Stimulated activated CD8-positive, alpha-beta memory T cell treated with anti-CD3 and anti-CD28 coated beads, Interleukin-12 subunit alpha, Interleukin-12 subunit beta, amount 100 ng/mL, for 24 hours (primary cell): ENCODE data around the gene E2F1.

Source experiments
- DNase-seq: peaks from one replicate; pipeline ENCODE4 v3.0.0-alpha.2; 2020; ENCODE audit errors: extremely low read depth

E2F1 gene

GRCh38 chr20:33687370-33687915 is 1.3 kb upstream of the E2F1 start:
- DNase-seq, result no peak

- DNase-seq, result no peak
Measured at GRCh38 chr20:33686984-33687366, 790 bp upstream of the E2F1 start.

GRCh38 chr20:33685328-33686099 is 671 bp downstream of the E2F1 start:
- no peak for DNase-seq

- DNase-seq, result no peak
Measured at GRCh38 chr20:33684533-33685327, 1.5 kb downstream of the E2F1 start.

GRCh38 chr20:33681728-33682353 is 4.3 kb downstream of the E2F1 start:
- no peak for DNase-seq

- DNase-seq, result no peak
Measured at GRCh38 chr20:33681288-33681687, 4.9 kb downstream of the E2F1 start.

- DNase-seq, result no peak
Measured at GRCh38 chr20:33680686-33681085, 5.5 kb downstream of the E2F1 start.

- no peak for DNase-seq
Measured at GRCh38 chr20:33679758-33680485, 6.3 kb downstream of the E2F1 start.

GRCh38 chr20:33677991-33678702 is 8.0 kb downstream of the E2F1 start:
- no peak for DNase-seq

- no peak for DNase-seq
Measured at GRCh38 chr20:33676652-33677645, 9.2 kb downstream of the E2F1 start.

- DNase-seq, result no peak
Measured at GRCh38 chr20:33676121-33676520, 10.1 kb downstream of the E2F1 start.

GRCh38 chr20:33675136-33675959 is 10.8 kb downstream of the E2F1 start:
- no peak for DNase-seq

GRCh38 chr20:33674294-33675135 is 11.7 kb downstream of the E2F1 start, which contains the start of gene NECAB3:
Gene NECAB3, minus strand, starts transcription at chr20:33674428. Its CDS starts 76 bp downstream, at chr20:33674352.
- no peak for DNase-seq

- no peak for DNase-seq
Measured at GRCh38 chr20:33673410-33674293, 12.5 kb downstream of the E2F1 start.

- DNase-seq, result no peak
Measured at GRCh38 chr20:33673114-33673409, 13.1 kb downstream of the E2F1 start.

- DNase-seq, result no peak
Measured at GRCh38 chr20:33672426-33673113, 13.6 kb downstream of the E2F1 start.
